NB4 (cell line): Measurements from ENCODE around the gene LPAR5.

Experiments used
- DNase-seq: peaks from one replicate; pipeline ENCODE4 v3.0.0; 2010; ENCODE audit warnings: low read depth
- H3K4me3 ChIP-seq: one replicate; pipeline ENCODE4 v1.5.1; 2011; ENCODE audit warnings: mild to moderate bottlenecking, low read depth, low read length, moderate library complexity
- MYC ChIP-seq: IDR thresholded peaks from 2 replicates; pipeline ENCODE4 v1.6.1; 2011; ENCODE audit warnings: low read depth, low read length
- POLR2A ChIP-seq: IDR thresholded peaks from 2 replicates; pipeline ENCODE4 v1.6.1; 2011; ENCODE audit warnings: mild to moderate bottlenecking; ENCODE audit not compliant: insufficient read length; ENCODE audit errors: extremely low read depth
- TF ChIP-seq, protein P1 (sequence below): IDR thresholded peaks from 2 replicates; pipeline ENCODE4 v1.6.1; 2011; ENCODE audit warnings: low read depth, low read length
- TF ChIP-seq, protein P2 (sequence below): IDR thresholded peaks from one replicate; pipeline ENCODE4 v1.5.1; 2012; ENCODE audit warnings: low read depth, low read length

The LPAR5 gene

DNA sequence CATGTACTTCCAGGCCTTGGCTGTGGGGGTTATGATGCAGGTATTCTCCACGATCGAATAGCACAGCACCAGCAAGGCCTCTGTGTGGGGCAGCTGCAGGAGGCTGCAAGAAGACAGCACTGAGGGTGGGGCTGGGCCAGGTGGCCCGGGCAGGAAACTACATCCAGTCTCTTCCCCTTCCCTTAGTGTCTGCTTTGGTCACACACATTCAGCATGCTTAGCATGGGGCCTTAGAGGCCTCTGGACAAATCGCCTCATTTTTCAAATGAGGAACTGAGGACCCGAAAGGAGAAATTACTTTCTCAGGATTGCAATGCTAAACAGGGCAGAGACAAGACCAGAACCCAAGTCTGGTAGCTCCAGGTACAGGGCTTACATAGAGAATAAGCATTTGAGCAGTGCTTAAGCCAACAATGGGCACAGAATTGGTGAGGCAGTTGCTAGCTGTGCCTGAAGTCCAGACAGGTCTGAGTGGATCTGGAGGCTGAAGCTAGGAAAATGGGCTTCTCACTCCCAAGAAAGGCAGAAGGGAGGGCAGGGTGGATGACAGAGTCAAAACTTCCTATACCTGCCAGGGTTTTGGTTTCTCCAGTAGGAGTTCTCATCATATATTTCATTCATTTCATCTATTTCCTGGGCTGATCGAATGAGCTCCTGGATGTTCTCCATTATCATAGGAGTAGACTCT is 8.0 kb upstream of the LPAR5 start:
- H3K4me3 ChIP-seq, result peak overlapping the region; percentile 46
- peak; percentile 33; the same call in 1 of the 2 replicates for TF ChIP-seq MYC
- no peak for TF ChIP-seq POLR2A
- TF ChIP-seq, protein P1, sequence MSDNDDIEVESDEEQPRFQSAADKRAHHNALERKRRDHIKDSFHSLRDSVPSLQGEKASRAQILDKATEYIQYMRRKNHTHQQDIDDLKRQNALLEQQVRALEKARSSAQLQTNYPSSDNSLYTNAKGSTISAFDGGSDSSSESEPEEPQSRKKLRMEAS, result peak; percentile 59
- DNase-seq, result peak; percentile 71

DNA sequence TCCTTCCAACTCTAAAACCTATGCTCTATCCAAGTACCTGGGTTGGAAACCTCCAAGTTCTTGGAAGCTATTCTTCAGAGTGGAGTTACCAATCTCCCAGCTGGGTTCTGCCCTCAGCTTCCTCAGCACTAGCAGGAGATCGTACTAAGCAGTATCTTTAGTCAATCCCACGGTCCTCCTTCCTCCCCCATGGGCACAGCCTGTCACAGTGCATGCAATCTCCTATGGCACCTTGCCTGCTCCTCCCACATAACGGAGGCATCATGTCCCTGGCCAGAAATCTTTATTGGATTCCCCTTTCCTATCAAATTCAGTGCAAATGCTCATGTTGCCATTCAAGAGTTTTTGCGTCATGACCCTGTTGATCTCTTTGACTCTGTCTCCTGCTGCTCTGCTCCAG is 5.4 kb upstream of the LPAR5 start:
- DNase-seq, result no peak
- TF ChIP-seq MYC (no peak; the same call in 1 of the 2 replicates), POLR2A (no peak)
- TF ChIP-seq, protein P1, result no peak
- TF ChIP-seq, protein P2, sequence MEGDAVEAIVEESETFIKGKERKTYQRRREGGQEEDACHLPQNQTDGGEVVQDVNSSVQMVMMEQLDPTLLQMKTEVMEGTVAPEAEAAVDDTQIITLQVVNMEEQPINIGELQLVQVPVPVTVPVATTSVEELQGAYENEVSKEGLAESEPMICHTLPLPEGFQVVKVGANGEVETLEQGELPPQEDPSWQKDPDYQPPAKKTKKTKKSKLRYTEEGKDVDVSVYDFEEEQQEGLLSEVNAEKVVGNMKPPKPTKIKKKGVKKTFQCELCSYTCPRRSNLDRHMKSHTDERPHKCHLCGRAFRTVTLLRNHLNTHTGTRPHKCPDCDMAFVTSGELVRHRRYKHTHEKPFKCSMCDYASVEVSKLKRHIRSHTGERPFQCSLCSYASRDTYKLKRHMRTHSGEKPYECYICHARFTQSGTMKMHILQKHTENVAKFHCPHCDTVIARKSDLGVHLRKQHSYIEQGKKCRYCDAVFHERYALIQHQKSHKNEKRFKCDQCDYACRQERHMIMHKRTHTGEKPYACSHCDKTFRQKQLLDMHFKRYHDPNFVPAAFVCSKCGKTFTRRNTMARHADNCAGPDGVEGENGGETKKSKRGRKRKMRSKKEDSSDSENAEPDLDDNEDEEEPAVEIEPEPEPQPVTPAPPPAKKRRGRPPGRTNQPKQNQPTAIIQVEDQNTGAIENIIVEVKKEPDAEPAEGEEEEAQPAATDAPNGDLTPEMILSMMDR, result no peak
- no peak overlapping the region for H3K4me3 ChIP-seq

DNA sequence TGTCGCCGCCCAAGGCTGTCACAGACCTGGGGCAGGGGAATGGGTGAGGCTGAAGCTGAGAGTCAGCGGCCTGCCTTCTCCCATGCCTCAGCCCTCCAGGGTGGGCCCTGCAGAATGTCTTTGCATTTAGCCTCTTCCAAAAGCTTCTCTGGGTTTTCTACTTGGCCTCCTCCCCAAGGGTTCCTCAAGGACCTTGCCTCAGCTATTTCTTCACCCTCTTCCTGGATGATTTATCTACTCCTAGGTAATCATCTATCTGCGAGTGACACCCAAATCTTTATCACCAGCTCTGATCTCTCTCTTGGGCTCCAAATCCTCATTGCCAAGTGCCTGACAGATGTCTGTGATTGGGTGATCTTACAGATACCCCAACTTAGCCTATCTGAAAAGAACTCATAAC is 4.7 kb upstream of the LPAR5 start:
- TF ChIP-seq POLR2A (no peak), MYC (no peak)
- TF ChIP-seq, protein P1, result no peak
- TF ChIP-seq, protein P2, result no peak
- no peak for DNase-seq
- no peak overlapping the region for H3K4me3 ChIP-seq

DNA sequence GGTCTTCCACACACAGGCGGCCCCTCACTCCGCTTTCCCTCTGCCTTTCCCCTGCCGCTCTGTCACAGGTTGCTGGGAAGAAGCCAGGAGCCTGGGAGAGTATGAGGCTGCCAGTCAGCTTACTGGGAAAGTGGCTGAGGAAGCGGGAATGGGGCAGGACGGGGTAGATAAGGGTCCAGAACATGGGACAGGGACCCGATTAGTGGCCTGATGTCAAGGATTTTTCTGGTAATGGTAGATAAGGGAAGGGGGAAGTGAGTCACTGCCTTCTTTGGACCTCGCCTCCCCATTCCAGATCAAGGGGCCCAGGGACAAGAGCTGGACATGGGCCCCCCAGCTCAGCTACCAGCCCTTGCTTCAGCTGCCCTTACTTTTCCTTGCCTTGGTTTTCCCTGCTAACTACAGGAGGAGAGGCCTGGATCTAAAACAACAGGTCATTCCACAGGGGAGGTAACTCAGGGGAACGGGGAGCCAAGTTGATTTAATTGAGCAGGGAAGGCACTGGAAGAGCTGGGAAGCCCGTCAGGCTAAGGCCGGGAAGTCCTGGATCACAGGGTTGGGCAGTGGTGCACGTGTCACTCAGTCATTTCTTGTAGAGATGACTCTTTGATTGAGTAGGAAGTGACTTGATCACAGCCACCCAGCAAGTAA is 3.5 kb upstream of the LPAR5 start:
- TF ChIP-seq, protein P1, result 0 out of 2 replicates have a peak, but pooled peaks have one; percentile 20
- TF ChIP-seq MYC (no peak), POLR2A (no peak)

DNA sequence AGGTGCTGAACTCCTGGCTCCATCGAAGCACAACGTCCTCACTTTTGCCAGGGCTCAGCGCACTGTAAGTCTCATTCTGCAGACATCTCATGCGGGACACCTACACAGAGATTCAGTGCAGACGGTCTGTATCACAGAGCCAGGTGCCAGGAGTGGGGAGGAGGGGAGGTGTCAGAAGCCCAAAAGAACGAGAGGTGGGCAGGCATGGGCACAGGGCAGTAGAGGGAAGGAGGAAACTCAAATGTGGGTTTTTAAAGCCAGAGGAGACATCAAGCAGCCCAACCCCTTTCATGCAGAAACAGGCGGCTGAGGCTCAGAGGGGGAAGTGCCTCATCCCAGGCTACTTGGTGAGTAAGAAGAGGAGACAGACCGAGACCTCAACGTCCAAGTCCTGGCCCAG is 2.5 kb upstream of the LPAR5 start:
- TF ChIP-seq, protein P2, result no peak
- TF ChIP-seq, protein P1, result no peak
- TF ChIP-seq MYC (no peak), POLR2A (no peak)
- no peak overlapping the region for H3K4me3 ChIP-seq
- DNase-seq, result peak; percentile 77

More for the DNA sequence above, 3.5 kb upstream of the LPAR5 start:
- DNase-seq, result no peak
- H3K4me3 ChIP-seq, result no peak overlapping the region

DNA sequence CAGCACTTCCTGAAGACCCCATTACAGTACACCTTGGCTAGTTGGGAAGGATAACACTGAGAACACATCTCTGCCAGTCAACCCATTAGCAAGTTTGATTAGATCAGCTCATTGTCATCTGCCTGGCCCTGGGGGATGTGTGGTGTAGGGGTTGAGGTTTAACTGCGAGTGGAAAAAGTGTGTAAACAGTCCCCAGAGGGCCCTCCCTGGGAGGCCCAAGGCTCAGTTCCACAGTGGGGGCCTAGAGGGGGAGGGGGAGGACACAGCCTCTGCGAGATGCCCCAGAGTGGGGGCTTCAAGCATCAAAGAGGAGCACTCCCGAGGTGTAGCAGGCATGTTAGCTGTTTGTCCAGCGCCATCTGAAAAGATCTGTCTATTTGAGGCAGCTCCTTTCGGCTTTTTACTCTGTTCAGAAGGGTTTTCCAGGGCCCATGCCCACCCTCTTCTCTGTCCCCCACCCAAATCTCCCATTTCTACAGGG is 344 bp downstream of the LPAR5 start:
- peak; percentile 78 for DNase-seq
- H3K4me3 ChIP-seq, result no peak overlapping the region
- TF ChIP-seq, protein P2, result no peak
- TF ChIP-seq, protein P1, result no peak
- TF ChIP-seq POLR2A, result no peak
- no peak for TF ChIP-seq MYC
